GM21737 (cell line): ENCODE results near the gene TSPAN32.
"Not testable (repeated sequence)": the region's sequence is repeated elsewhere in the genome, so short reads cannot be mapped to it uniquely, and the experiment has no call there.

Source experiments
- ATAC-seq: cut with Tn5 transposase; IDR thresholded peaks from one replicate; pipeline ENCODE4 v1.9.1; 2021; ENCODE audit warnings: mild to moderate bottlenecking, moderate library complexity; ENCODE audit not compliant: unreplicated experiment

Gene TSPAN32

DNA sequence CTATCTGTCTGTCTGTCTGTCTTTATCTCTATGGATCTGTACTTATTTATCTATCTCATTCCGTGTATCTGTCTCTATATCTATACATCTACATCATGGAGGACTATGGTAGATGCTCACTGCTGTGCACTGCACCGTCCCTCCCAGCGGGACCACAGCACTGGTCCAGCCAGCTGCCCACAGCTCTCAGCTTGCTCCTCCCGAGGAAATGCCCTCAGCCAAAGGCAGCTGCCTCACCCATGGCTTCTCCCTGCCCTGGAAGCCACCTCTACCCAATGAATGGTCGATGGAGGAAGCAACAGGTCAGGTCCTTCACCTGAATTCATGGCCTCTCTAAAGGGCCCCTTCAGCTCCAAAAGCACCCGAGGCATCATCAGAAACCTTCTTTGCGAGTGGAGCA, 60.6 kb downstream of the TSPAN32 start:
- ATAC-seq = no peak

GRCh38 chr11:2363130-2363529, 61.3 kb downstream of the TSPAN32 start:
- ATAC-seq = no peak

DNA sequence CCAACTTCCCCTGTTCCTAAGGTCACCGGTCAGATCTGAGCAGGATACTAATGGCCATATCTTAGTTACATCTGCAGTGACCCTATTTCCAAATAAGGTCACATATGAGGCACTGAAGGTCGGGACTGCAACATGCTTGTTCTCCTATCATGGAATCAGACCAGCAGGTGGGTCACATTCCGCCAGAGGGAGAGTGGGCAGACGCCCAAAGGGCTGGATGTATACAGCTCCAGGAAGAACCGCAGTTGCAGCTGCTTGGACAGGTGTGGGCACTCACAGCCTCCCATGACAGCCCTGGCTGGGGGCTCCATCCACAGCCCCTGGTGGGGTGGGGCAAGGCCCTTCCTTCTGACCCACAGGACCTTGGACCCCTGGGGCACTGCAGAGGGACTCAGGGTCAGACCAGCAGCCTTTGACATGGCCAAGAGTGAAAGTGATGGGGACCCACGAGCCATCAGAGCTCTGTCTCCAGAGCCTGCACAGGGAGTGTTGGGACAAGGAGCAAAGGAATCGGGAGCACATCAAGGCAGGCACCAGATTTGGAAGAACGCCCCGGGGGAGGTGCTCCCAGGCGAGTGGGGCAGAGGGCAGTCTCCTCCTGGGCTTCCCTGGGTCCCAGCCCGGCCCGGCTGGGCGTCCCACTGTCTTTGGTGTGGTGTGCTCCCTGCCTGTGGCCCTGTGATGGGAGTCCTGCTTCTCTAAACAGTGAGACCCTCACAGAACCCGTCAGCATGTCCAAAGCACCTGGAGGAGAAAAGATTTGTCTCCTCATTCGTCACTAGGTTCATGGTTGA, 62.0 kb downstream of the TSPAN32 start:
- ATAC-seq = no peak

DNA sequence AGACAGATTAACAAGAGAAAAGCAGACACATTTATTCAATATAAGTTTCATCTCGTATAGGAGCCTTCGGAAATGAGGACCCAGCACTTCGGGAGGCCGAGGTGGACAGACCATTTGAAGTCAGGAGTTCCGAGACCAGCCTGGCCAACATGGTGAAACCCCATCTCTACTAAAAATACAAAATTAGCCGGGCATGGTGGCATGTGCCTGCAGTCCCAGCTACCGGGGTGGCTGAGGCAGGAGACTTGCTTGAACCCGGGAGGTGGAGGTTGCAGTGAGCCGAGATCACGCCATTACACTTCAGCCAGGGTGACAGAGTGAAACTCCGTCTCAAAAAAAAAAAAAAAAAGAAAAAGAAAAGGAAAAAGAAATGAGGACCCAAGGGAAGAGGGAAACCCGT, 62.6 kb downstream of the TSPAN32 start:
- ATAC-seq = not testable (repeated sequence)

GRCh38 chr11:2365571-2366210, 63.9 kb downstream of the TSPAN32 start:
- ATAC-seq = no peak

GRCh38 chr11:2366276-2366675, 64.5 kb downstream of the TSPAN32 start:
- no peak for ATAC-seq

DNA sequence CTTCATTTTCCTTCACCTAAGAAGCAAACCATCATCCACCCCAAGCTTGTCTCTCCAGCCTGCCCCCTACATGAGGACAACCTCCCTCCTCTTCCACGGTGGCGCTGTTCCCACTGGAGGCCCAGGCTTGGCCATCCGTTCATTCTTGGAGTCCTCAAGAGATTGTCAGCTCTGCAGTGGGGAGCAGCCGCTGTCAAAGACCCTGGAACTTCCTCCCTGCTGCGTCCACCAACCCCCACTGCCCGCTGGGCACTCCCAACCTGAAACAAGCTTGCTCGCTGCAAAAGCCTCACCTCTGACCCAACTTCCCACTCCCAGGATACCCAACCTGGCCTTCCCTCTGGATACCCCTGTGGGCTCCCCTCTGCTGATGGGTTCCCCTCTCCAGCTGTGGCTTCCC, 64.9 kb downstream of the TSPAN32 start:
- ATAC-seq = no peak

GRCh38 chr11:2367266-2368160, 65.7 kb downstream of the TSPAN32 start:
- no peak for ATAC-seq
